Right hindlimb (tissue), 1 donor: ENCODE data around the gene RTP2.
A peak's percentile ranks its signal among the peaks of the same experiment; 100 is the strongest.

ENCODE experiments used
- DNase-seq: peaks from one replicate; pipeline ENCODE4 v3.0.0-alpha.2; 2018

RTP2 gene

DNA sequence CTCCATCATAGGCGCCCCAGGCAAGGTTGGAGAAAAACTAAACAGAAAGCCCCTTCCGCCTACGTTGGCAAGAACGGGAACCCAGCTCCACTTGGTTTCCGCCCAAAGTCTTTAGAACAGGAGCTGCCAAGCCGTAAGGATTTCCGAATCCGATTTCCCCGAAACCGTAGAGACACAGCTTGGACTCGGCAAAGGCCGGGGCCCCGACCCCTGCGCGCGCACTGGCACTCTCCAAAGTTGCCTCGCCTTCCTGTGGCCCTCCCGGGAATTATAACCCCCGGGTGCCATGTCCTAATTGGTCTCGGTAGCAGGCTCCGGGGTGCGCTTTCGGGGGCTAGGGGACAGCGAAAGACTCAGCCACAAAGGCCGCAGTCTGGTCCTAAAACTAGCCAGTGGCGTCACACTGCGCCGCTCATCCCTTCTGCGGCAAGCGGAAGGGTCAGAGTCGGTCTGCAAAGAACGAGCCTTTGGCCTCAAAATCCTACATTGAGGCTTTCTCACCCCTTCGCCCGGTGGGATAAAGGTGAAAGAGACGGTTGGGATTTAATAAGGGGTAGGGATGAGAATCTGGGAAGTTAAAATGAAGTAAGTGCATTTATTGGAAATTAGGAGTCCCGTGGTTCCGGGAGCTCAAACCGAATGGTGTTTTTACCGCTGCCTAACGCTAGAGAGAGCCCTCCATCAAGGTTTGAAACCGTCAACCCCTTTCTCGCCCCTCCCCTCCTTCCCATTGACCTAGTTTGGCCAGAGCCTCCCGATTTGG, 36.2 kb upstream of the RTP2 start:
- DNase-seq = peak; percentile 96

DNA sequence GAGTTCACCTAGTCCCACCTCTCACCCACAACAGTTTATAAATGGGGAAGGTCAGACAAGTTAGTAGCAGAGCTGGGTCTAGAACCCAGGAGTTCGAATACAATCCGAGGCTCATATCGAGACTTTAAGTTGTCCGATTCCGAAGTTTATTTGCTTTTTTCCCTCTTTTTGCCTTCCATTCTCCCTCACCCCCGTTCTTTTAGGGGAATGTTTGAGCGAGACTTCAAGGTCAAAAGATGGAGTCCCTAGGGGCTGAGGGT, 35.6 kb upstream of the RTP2 start:
- DNase-seq = no peak

DNA sequence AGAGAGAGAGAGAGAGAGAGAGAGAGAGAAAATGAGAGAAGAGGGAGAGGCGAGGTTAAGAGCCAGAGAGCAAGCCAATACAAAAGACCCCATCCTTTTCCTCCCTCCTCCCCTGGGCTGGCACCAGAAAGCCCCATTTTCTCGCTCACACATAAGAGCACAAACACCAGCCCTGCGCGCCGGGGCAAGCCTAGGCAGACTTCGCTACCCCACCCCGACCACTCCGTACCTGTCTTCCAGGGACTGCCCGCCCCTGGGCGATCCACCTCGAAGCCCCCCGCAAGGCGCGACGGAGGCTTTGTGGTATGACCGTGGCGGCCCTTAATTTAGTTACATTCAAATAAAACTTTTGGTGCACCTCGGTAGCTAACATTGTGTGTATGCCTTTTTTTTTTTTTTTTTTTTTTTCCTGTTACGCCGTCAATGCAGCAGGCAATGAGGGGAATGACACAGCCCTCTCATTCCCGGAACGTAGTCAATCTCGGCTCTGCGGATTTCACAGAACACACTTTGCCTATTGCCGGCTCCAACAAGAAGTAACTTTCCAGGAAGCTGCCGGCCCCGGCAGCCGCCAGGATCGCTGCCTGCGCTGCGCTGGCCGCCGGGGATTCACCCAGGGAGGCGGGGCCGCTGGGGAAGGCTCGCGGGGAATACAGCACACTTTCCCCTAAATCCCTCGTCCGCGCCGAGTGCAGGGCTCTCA, 35.2 kb upstream of the RTP2 start:
- DNase-seq = peak; percentile 82

DNA sequence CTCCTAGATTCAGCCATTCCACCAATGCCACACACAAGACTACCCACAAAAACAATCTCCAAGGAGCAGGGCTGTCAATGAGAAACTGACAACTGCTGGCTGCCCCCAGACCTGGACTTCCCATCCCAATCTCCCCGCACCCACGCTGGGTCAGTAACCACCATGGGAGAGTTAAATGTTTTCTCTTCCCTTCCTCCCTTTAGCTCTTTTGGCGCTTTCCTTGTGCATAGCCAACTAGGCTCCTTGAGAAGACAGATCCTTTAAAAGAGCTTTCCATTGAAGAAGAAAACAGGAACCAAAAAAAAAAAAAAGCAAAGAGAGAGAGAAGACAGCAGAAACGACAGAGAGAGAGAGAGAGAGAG, 34.6 kb upstream of the RTP2 start:
- no peak for DNase-seq

DNA sequence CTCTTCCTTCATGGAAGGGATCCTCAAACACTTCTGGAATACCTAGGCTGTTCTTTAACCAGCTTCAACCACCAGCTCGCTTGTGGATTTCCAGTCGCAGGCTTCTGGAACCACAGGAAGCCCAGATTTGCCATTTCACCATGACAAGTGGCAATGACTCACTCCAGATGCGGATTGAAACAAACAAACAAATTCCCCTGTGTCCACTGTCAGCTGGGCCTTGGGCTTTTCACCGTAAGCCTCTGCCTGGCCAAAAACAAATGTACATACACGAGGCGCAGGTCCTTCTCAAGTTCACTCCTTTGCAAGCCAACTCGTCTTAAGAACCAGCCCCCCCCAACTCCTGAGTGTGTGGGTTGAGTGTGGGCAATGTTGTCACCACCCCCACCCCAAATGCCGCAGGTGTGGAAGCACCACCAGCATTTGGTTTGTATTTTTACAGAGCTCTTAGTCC, 34.1 kb upstream of the RTP2 start:
- DNase-seq = no peak

DNA sequence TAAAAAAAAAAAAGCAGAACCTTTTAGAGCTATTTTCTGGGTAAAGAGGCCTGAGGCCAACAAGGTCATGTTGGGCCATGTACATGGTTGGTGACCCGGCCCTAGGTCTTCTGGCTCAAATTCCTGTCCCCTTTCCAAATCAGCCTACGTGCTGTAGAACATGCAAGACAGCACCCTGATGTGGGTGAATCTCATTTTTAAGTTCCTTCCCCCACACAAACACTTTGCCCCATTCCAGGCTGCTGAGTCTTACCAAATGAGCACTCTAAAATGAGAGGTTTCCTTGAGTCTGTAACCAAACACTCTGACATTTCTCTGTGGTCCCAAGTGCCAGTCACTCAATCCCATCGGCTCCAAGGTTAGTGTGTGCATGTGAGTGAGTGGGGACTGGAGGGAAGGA, 33.5 kb upstream of the RTP2 start:
- DNase-seq = no peak

DNA sequence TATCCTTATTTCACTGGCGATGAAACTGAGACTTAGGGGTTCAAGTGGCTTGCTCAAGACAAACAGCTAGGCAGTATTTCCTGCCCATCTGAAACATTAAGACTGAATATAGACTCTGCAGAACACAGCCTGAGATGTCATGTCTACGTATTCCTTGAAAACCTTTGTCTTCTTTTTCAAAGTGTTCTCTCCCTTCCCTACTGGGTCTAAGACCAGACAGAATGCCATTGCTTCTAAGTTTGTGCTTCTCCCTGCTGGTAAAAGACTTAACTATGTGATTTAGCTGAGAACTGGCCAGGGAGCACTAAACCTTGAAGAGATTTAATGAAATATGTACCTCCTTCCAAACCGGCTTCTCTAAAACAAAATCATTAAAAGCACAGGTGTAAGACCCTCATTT, 33.0 kb upstream of the RTP2 start:
- DNase-seq = no peak

DNA sequence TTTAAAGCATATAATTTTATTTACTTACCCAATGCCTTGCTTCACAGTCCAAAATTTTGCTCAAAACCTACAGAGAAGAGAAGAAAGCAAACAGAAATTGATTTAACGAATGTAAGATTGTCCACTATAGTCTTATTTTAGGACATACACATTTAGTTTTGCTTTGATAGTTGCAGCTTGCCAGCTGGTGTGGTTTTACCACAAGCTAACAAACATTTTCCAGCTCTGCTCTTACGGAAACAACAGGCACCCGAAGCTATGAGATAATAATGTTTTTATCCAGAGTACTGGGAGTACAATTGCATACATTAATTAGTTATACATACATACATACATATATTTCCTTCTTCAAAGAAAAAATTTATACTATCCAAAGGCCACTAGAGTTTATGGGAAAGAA, 32.5 kb upstream of the RTP2 start:
- DNase-seq = no peak

DNA sequence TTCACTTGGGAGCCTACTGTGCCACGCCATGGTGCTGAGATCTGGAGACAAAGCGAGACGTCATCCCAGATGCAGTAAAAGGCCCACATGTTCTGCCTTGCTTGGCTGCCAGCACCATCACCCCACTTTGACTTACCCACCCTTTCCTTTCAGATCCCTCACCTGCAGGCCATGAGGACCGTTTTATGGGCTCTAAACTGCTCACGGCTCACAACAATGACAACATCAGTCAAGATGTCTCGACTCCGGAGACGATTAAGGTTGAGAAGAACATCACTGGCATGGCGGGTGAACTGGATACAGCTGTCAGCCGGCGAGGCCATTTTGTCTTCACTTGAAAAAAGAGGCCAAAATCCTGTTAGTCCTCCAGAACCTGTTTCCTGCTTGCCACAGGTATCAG, 31.0 kb upstream of the RTP2 start:
- DNase-seq = no peak

DNA sequence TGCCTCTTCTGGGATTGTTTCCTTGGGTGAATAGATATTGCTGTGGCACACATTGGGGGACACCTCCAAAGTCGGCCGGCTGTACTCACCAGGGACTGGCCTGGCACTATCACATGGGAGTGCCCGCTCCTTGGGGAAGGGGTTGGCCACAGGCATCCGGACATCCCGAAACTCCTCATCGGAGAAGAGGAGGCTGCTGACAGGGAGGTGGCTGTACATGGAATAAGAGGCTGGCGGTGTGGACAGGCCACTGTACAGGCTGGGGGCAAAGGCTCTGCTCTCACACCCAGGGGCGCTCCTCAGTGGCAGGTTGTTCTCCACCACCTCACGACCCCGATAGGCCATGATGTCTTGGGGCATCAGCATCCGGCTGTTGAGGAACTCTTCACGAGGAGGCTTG, 27.2 kb upstream of the RTP2 start:
- DNase-seq = no peak

DNA sequence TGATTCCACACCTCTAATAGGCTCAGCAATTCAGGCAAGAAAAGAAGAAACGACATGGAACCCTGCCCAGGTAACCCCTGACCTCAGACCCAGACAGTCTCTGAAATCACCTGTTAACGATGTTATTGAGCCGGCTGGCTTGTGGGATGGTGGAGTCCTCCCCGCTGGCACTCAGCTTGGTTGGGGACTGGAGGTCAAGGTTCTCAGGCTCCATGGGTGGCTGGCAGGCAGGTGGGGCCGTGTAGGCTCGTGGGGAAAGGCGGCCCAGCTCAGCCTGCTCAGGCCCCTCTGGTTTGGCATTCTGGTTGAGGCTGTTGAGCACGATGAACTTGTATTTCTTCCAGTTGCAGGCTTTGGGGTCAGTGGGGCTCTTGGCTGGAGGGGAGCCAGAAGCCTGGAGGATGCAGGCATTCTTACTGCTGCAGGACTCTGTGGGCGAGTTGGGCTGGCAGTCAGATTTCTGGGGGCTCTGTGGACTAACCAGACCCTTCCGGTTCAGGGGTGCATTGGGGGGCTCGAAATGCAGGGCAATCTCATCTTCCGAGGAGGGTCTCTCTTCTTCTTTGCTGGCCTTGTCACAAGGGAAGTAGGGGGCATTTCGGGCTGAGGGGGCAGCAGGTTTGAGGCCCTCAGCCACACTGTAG, 26.7 kb upstream of the RTP2 start:
- no peak for DNase-seq

DNA sequence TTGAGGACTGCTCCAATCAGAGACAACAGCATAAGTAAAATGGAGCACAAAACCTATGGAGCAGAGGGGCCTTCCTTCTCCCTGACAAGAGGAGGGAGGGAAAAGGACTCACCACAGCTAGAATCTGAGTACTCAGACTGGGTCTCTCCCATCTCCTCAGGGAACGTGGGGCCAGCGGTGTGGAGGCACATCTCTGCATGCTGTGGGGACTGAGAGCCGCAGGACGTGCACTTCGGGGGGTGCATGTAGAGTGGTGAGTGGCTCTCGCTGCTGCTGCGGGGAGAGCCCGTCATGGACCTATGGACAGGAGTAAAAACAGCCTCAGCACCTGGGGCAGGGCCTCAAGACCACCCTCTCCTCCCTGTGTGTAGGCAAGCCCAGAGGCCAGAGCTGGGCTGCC, 25.9 kb upstream of the RTP2 start:
- no peak for DNase-seq

DNA sequence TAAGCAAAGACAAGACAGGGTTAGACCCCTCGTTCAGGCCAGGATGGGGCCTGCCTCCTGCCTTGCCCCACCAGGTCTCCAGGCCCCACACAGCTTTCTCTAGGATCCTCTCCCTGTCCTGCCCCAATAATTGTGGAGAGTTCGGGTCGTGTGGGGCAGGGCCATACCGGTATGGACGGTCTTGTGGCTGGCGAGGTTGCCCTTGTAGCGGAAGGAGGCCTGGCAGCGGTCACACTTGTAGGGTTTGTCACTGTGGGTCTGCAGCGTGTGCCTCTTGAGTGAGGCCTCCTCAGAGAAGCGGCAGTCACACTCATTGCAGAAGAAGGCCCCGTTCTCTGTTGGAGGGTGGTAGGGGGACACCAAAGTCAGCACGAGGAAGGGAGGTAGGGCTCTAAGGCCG, 24.2 kb upstream of the RTP2 start:
- DNase-seq = no peak

DNA sequence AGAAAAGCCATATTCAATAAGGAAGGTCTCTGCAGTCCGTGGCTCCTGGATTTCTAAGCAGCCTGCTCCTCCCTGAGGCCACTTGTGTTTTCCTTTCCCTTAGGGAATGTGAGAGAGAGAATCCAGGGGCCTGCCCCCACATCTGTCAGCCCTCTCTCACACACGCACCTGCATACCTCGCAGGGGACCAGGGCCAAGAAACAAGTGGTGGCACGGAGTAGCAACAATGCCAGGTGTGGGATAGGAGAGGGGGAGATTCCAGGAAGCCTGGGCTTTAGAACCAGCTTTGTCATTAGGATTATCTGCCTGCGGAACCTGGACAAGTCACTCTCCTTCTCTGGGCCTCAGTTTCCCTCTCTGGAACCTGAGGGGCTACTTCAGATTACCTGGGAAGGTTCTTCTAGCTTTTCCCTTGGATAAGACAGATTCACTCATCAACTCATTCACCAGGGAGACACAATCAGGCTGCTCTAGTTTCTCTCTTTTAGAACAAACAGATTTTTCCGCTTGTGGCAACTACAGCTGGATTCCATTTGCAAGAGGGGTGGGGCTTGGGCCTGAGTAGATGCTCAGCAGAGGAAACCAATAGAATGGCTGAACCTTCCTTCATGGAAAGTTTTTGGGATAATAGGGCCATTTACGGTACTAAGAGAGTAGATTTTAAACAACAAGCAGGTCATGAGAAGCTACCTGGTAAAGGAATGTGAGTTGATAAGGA, 23.5 kb upstream of the RTP2 start:
- no peak for DNase-seq

DNA sequence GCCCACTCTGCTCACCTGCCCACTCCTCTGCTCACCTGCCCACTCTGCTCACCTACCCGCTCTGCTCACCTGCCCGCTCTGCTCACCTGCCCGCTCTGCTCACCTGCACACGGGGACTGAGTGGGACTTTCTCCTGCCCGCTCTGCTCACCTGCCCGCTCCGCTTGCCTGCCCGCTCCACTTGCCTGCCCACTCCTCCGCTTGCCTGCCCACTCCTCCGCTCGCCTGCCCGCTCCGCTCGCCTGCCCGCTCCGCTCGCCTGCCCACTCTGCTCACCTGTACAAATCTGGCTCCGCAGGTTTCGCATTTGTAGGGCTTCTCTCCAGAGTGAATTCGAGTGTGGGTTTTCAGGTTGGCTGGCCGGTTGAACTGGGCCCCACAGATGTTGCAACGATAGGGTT, 22.9 kb upstream of the RTP2 start:
- DNase-seq = no peak

DNA sequence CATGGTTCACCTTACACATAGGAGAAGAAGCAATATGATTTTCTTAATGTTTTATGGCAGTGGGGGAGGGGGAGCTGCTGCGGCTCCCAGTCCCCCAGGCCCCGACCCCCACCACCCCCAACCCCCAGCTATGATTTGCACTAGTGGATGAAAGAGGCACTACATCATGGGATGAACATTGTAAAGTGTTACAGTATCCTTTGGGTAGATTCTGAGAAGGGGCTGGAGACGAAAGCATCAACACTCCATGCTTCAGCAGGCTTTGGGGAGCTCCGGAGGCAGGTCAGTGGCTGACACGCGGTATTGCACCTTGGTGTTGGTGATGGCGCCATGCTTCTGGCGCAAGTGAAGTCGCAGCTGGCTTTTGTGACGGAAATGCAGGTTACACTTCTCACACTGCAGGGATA, 19.9 kb upstream of the RTP2 start:
- DNase-seq = no peak

DNA sequence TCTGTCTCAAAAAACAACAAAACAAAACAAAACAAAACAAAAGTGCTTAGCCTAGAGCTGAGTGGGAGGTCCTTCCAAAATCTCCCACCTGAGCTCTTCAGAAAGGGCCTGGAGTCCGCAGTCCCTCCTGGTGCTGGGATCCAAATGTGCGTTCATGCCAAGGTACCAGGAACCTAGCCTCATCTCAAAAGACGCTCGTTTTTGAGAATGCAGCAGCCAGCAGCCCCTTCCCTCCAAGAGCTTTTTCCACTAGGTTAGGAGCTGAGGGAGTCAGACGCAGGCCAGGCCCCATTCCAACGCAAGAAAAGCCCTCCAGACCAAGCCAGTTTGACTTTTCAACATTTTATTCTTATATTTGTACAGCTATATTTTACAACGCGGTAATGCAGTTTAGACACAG, 18.7 kb upstream of the RTP2 start:
- no peak for DNase-seq

DNA sequence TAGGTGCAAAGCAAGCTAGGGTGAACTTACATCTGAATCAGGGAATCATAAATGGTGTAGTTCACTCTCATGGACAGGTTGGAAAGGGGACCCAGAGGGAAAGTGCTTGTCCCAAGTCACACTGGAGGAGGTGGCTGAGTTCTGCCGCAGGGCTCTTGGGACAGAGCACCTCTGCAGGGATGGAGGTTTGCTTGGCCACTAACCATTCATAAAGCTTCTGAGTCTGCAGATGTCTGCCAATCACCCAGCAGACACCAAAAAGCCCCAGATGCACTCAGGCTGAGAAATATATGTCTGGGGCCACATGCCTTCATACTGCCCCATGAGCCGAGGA, 17.9 kb upstream of the RTP2 start:
- no peak for DNase-seq

DNA sequence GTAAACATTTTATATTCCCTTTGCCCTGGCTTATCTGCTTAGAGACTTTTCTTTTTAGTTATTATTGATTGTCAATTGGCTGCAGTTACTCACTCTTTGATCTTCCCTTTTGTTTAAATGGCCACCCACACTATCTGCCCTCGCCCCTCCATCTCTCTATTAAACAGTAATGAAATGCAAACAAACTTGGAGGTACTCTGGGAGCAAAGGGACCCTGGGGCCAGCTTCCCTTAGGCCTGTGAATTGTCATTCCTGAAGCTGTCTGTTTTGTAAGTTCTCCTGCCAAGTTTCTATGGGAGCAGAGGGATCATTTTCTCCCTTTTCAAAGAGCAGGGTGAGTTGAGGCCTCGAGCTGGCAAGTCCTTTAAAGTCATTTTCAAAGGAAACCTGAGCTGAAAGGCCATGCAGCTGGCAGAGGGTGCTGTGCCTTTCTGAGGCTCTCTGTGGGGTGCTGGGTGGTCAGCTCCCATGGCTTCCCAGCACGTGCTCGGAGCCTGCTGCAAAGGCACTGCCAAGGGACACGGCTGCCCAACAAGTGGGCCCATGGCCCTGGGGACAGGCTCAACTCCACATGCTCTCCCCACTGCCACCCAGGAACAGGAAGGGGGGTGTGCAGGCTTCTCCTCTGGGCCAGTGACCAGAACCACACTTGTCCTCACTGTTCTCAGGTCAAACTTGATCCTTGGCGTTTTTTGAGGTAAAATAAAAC, 17.4 kb upstream of the RTP2 start:
- no peak for DNase-seq

DNA sequence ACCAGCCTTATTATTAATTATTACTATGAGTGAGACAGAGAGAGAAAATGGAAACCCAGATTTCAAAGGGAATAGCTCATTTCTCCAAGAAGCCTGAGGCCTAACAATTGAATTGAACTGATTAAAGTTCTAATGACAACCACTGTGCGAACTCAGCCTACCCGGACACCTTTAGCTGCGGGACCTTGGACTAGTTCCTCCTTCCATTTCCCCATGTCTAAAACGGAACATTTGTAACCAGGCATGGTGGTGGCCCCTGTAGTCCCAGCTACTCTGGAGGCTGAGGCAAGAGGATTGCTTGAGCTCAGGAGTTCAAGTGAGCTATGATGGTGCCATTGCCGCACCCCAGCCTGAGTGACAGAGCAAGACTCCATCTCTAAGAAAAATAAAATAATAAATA, 16.4 kb upstream of the RTP2 start:
- DNase-seq = no peak

DNA sequence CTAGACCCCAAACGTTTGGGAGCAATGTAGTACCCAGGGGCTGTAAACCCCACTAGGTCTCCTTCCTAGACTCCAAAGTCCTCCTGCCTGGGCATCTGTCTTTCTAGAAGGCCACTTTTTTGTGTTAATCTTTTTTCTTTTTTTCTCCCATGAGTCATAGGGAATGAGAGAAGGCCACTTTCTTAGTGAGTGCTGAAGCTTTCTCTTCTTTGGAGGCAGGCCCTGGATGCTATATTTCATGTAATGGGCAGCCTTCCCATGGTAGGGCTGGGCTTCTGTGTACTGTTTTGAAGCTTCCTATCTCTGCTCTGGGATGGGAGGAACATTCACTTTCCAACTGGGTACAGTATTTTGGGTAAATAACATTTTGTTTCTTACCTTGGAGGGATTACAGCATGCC, 15.2 kb upstream of the RTP2 start:
- no peak for DNase-seq

DNA sequence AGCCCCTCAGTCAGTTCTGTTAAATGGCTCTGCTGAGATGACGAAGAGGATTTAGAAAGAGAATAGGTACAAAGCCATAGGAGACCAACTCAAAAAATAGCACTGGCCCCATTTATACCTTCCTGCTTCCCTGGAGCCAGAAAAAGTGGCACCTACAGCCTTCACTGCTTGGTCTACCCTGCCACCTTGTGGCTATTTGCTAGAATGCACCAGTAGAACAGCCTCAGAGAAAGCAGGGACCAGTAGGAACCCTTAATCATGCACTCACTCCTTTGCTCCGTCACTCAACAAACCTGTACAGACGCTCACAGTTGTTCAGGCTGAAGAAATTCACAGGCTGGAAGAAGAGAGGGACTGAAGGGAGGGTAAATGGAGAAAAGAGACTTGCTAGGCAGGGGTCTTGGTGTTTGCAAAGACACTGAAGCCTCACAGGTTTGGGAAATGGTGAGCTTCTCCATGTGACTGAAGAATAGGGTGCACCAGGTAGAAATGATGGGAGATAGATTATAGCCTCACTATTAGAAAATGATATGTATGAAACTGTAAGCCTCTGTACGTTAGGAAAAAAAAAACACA, 12.1 kb upstream of the RTP2 start:
- DNase-seq = peak; percentile 64

DNA sequence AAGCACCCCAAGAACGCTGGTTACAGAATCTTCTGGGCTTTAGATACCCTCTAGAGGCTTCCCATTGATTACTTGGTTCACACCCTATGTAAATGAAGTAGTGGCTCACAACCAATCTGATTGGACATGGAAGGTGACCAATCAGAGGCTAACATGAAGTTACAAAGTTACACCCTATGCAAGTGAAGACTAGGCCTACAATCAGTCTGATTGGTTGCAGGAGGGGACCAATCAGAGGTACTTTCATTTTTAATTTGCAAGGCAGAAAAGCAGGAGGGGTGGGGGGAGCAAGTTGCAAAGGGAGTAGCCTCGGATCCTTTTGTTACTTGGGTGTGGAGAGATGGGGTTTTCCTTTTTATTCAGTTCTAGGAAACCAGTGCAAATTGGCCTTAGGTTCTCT, 11.1 kb upstream of the RTP2 start:
- no peak for DNase-seq
